Suprapubic skin (tissue), 4 donors: ENCODE data around the gene MTA1.

Source experiments
- POLR2A ChIP-seq, 2 donors: fragments of 450-650 bp; IDR thresholded peaks; one replicate each; pipeline ENCODE4 v1.6.1; 2017; ENCODE audit warnings: antibody characterized with exemption in 2 of 2, mild to moderate bottlenecking in 2 of 2, moderate library complexity in 2 of 2
- POLR2AphosphoS5 ChIP-seq, 3 donors: sonication (generic); formaldehyde crosslinking; IDR thresholded peaks; one replicate each; pipeline ENCODE4 v1.6.1; 2017; ENCODE audit warnings: antibody characterized with exemption in 3 of 3
- TF ChIP-seq, protein P1 (sequence below), 2 donors: fragments of 200-600 bp in 1 of 2; fragments of 450-650 bp in 1 of 2; sonication (generic) in 1 of 2; IDR thresholded peaks; one replicate each; pipeline ENCODE4 v1.5.1; 2016 to 2019; ENCODE audit warnings: antibody characterized with exemption in 2 of 2, mild to moderate bottlenecking in 1 of 2, moderate library complexity in 1 of 2

DNA sequence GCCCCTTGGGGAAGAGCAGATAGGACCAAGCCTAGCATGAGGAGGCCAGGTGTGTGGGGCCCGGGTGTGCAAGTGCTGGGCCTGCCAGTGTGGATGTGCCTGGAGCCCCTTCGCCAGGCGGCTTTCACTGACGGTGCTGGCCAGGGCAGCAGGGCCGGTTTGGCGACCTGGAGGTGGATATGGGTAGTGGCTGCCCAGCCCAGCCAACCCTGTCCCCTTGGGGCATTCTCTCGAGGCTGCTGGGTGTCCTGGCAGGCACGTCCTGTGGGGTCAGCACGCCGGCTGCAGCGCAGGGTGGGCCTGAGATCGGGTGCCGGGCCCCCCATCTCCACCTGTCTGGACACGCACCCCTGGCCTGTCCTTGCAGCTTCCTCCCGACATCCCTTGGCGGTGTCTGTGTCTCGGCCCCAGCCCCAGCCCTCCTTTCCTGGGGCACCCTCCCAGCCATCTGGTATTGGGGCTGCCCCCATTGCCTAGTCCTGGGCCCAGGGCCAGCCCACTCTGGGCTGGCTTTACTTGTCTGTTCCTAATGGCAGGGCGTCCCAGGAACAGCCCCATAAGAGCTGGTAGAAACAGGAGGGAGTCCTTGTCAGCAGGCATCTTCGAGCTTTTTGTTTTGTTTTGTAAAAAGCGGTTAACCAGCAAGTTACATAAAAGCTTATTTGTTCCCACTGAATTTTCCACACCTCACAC lies 47.8 kb downstream of the MTA1 start:
- TF ChIP-seq, protein P1, sequence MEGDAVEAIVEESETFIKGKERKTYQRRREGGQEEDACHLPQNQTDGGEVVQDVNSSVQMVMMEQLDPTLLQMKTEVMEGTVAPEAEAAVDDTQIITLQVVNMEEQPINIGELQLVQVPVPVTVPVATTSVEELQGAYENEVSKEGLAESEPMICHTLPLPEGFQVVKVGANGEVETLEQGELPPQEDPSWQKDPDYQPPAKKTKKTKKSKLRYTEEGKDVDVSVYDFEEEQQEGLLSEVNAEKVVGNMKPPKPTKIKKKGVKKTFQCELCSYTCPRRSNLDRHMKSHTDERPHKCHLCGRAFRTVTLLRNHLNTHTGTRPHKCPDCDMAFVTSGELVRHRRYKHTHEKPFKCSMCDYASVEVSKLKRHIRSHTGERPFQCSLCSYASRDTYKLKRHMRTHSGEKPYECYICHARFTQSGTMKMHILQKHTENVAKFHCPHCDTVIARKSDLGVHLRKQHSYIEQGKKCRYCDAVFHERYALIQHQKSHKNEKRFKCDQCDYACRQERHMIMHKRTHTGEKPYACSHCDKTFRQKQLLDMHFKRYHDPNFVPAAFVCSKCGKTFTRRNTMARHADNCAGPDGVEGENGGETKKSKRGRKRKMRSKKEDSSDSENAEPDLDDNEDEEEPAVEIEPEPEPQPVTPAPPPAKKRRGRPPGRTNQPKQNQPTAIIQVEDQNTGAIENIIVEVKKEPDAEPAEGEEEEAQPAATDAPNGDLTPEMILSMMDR (IDR thresholded peaks at IDR 0.05) = no peak
- TF ChIP-seq POLR2AphosphoS5 (IDR thresholded peaks at IDR 0.05) (no peak), POLR2A (IDR thresholded peaks at IDR 0.05) (no peak)
